RWPE1 (cell line): Measurements from ENCODE around the gene PDIA2.
A peak's percentile ranks its signal among the peaks of the same experiment; 100 is the strongest.
"Not testable (repeated sequence)": the region's sequence is repeated elsewhere in the genome, so short reads cannot be mapped to it uniquely, and the experiment has no call there.

ENCODE experiments used
- CTCF ChIA-PET: fragments of 350-600 bp; sonication (Branson Sonifier 250); formaldehyde crosslinking; extraction: SDS; loops from one replicate; lab custom pipeline; 2021; lab: Yijun Ruan, JAX
- POLR2A ChIA-PET: fragments of 400-600 bp; formaldehyde crosslinking; extraction: SDS; loops from one replicate; lab custom pipeline; 2020; ENCODE audit warnings: antibody characterized with exemption; ENCODE audit not compliant: low non-redundant PET; lab: Yijun Ruan, JAX
- DNase-seq: peaks from one replicate; pipeline ENCODE4 v3.0.0; 2012; ENCODE audit warnings: low spot score
- H3K27ac ChIP-seq: fragments of 450-650 bp; 2 replicates; pipeline ENCODE4 v1.5.1; 2017
- CTCF ChIP-seq: fragments of 450-650 bp; conservative IDR thresholded peaks from 2 replicates; pipeline ENCODE4 v1.5.1; 2017; ENCODE audit warnings: low read depth, mild to moderate bottlenecking

Gene PDIA2

GRCh38 chr16:321532-321931, 38.6 kb downstream of the PDIA2 start:
- 0 out of 2 replicates have a peak overlapping the region, but pooled peaks have one; percentile 34 for H3K27ac ChIP-seq
- TF ChIP-seq CTCF, result no peak
- CTCF ChIA-PET, result interaction anchor here (0.6 kb wide), 3 partner anchors 12 to 80 kb away, joined by 3 to 7 read pairs (median 4); partner anchors contain the start of gene DECR2
- no peak for DNase-seq
- POLR2A ChIA-PET, result no interaction called here

DNA sequence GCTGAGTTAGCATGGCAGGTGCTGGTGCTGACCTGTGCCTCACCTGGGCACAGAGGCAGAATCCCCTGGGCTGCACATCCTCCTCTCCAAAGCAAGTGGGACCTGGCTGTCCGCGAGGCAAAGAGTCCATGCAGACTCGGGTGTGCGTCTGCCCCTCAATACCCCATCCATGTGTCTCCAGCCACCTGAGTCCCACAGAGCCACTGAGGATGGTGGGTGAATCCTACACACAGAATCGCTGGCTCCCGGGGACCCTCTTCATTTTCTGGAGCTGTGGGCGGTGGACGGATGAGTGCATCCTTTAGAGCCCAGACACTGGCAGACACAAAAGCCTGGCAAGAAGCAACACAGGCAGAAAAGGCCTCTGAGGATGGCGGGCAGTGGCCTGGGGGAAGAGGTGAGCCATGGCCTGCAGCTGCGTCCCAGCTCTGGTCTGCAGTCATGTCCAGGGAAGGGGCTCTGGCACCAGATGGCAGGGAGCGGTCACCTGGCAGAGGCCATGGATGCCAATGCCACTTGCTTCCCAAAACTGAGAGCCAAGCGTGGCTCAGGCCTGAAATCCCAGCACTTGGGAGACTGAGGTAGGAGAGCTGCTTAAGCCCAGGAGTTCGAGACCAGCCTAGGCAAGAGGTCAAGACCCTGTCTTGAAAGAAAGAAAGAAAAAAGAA, 39.6 kb downstream of the PDIA2 start:
- TF ChIP-seq CTCF, result no peak
- ChIA-PET CTCF (no interaction called here), POLR2A (no interaction called here)
- DNase-seq, result no peak
- peak overlapping the region; percentile 34 for H3K27ac ChIP-seq

- no peak for DNase-seq
- ChIA-PET CTCF (no interaction called here), POLR2A (no interaction called here)
- peak overlapping the region; percentile 26 for H3K27ac ChIP-seq
- TF ChIP-seq CTCF, result no peak
Measured at GRCh38 chr16:324201-324450, 41.2 kb downstream of the PDIA2 start.

GRCh38 chr16:324451-325334, 41.7 kb downstream of the PDIA2 start:
- POLR2A ChIA-PET, result no interaction called here
- no peak for DNase-seq
- TF ChIP-seq CTCF, result no peak
- CTCF ChIA-PET, result no interaction called here
- peak overlapping the region; percentile 26 for H3K27ac ChIP-seq

- ChIA-PET CTCF (no interaction called here), POLR2A (no interaction called here)
- no peak for TF ChIP-seq CTCF
- DNase-seq, result no peak
- H3K27ac ChIP-seq, result peak overlapping the region; percentile 26
Measured at GRCh38 chr16:325375-326145, 42.6 kb downstream of the PDIA2 start.

DNA sequence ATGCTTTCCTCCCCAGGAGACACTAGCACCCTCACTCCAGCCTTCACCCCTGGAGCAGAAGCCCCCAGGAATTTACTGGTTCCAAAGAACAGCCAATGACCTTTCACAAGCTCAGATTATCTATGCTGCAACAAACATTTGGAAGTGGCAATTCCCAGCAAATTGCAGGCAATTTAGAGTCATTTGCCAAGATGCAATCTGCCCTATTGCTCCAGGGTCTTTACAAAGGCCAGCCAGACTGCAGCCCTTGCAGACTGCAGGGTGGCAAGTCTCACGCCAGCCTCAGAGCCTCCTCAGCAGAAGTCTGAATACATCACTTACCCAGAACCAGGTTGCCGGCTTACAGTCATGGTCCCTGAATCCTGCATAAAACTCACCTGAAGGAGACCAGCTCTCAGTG, 47.8 kb downstream of the PDIA2 start:
- no peak for TF ChIP-seq CTCF
- no peak overlapping the region for H3K27ac ChIP-seq
- no peak for DNase-seq
- POLR2A ChIA-PET, result no interaction called here
- CTCF ChIA-PET, result no interaction called here

DNA sequence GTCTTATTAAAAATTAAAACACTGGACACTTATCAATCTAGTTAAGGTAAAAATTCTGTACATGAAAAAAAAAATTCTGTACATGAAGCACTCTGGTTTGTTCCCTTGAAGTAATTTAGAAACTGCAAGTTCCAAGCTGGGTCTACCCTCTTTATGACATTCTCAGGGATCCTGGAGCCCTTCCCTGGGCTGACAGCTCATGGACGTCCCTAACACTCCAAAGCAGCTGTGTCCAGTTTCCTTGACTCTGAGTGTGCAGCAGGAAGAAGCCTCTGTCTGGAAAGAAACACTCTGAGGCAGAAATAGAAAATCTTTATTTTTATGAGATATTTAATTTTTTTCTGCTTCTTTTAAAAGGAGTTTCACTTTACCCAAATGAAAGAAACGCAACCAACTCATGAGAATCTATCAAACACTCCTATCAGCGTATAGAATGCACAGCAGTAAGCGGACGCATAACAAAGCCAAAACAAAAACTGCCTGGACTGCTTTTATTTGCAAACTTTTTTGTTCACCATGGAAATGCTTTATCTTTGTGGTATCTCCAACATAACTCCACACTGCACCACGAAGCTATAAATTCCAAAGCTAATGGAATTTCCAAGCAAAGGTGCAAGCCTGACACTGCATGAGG, 48.3 kb downstream of the PDIA2 start:
- CTCF ChIA-PET, result interaction anchor here (0.6 kb wide), 1 partner anchor 76 kb away, joined by 3 read pairs; no protein-coding TSS in a partner anchor
- peak overlapping the region; percentile 31 for H3K27ac ChIP-seq
- POLR2A ChIA-PET, DNase-seq: not testable (repeated sequence)
